Omental fat pad (tissue), 4 donors: ENCODE measurements around the gene ZNF831. TPM values are rescaled to one million over a fixed set of nuclear protein-coding genes. Genes with fewer than 3 reads are reported as not detected.

Experiments used
- ATAC-seq: fragments of 150-250 bp; one replicate; pipeline ENCODE4 v1.9.1; 2016; ENCODE audit warnings: mild to moderate bottlenecking, moderate library complexity; ENCODE audit not compliant: low FRiP score
- DNase-seq: peaks from one replicate; pipeline ENCODE4 v3.0.0-alpha.2; 2019; ENCODE audit warnings: low spot score
- total RNA-seq, 4 donors: library from RNA; depleted of rRNA; stranded (reverse); fragments of >200 nt; gene quantifications; one replicate each; pipeline ENCODE4 v1.1.0, GENCODE V29; 2016
- TF ChIP-seq, protein P1 (sequence below), 3 donors: fragments of 450-650 bp; IDR thresholded peaks; one replicate each; pipeline ENCODE4 v1.5.1; 2016 to 2017; ENCODE audit warnings: antibody characterized with exemption in 3 of 3, mild to moderate bottlenecking in 3 of 3, moderate library complexity in 2 of 3

ZNF831 gene
- total RNA-seq, 4 donors from 2014 or later = 1.3 to 3.6 (median 2.0) TPM

DNA sequence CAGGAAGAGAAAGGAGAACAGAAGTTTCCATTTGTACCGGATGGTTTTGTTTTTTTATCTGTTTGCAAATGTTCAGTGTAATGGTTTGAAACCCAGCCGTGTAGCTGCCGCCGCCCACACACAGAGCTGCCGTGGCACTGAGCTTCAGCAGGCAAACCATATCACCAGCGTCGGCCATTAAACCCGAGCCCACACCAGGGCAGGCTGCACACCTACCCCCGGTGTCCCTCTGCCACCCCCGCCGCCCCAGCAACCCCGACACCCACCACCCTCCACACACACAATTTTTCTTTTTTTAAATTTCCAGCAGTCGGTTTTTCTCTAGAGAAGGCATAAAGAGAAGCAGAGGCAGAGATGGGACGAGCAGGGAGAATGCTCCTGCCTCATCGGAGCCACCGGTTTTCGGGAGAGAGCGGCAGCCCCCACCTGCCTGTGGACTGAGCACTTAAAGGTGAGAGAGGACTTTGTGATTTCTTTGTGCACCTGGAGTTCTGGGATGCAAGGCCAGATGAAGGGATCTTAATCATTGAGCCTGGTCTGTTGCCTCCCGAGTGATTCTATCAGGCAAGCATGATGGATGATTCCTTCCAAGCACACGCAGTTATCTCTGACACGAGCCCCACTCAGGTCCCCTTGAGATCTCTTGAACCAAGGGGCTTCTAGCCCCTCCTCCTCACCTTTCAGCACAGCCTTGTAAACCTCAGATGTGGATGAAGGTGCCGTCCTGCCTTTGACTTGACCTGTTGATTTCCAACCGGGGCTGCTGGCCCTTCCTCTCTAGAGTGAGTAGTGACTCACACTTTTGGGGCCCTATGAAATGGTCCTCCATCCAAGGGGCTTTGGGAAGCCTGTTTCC, 17.5 kb upstream of the ZNF831 start:
- ATAC-seq (no peak), DNase-seq (no peak)
- TF ChIP-seq, protein P1, sequence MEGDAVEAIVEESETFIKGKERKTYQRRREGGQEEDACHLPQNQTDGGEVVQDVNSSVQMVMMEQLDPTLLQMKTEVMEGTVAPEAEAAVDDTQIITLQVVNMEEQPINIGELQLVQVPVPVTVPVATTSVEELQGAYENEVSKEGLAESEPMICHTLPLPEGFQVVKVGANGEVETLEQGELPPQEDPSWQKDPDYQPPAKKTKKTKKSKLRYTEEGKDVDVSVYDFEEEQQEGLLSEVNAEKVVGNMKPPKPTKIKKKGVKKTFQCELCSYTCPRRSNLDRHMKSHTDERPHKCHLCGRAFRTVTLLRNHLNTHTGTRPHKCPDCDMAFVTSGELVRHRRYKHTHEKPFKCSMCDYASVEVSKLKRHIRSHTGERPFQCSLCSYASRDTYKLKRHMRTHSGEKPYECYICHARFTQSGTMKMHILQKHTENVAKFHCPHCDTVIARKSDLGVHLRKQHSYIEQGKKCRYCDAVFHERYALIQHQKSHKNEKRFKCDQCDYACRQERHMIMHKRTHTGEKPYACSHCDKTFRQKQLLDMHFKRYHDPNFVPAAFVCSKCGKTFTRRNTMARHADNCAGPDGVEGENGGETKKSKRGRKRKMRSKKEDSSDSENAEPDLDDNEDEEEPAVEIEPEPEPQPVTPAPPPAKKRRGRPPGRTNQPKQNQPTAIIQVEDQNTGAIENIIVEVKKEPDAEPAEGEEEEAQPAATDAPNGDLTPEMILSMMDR (IDR thresholded peaks at IDR 0.05) = no peak

DNA sequence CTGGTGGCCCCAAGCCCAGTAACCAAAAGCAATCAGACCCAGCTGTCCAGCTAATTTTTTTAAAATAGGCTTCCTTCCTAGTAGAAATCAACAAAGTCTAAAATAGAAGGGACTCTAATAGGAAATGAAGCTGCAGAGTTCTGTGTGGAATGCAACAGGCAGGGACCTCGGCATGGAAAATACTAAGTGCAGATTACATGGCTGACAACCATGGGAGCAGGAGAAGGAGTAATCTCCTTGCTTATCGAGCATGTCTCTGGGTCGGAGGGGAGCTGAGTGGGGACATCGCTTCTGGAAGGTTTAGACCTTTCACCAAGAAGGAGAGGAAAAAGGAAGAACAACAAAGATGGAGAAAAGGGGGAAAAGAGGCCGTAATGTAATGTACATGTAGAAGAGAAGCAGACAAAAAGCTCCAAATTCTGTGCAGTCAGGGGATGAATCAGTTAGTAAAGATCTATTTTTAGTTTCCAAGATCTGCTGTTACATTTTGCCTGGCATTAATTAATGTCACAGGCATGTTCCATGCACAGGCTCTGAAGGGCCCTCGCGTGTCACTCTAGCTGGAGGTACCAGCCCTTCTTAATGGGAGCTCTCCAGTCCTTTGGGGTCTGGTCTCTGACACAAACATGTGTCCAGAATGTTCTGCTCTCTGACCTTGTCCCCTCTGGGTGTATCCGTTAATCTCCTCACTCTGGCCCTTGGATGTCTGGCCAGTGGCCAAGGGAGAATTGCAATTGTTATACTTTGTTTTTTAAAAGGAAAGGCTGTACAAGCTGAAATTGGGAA, 16.6 kb upstream of the ZNF831 start:
- TF ChIP-seq, protein P1 (IDR thresholded peaks at IDR 0.05) = no peak
- DNase-seq = no peak
- ATAC-seq = no peak

DNA sequence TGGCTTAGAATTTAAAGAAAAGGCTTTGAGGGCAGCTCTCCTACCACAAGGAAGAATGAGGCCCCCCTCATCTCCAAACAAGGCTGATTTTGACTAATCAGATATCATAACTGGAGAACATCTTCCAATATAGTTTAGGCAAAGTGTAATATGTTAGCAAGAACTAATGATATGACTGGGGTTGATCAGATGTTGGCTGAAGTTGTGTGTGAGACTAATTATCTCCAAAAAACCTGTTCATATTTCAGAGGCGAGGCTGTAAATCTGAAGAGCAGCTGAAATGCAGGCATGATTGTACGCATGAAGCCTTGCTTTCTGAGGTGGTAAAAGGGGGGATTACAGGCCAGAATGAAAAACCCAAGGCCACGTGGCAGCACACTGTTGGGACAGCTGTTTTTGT, 16.0 kb upstream of the ZNF831 start:
- DNase-seq (no peak), ATAC-seq (no peak)
- TF ChIP-seq, protein P1 (IDR thresholded peaks at IDR 0.05) = no peak

DNA sequence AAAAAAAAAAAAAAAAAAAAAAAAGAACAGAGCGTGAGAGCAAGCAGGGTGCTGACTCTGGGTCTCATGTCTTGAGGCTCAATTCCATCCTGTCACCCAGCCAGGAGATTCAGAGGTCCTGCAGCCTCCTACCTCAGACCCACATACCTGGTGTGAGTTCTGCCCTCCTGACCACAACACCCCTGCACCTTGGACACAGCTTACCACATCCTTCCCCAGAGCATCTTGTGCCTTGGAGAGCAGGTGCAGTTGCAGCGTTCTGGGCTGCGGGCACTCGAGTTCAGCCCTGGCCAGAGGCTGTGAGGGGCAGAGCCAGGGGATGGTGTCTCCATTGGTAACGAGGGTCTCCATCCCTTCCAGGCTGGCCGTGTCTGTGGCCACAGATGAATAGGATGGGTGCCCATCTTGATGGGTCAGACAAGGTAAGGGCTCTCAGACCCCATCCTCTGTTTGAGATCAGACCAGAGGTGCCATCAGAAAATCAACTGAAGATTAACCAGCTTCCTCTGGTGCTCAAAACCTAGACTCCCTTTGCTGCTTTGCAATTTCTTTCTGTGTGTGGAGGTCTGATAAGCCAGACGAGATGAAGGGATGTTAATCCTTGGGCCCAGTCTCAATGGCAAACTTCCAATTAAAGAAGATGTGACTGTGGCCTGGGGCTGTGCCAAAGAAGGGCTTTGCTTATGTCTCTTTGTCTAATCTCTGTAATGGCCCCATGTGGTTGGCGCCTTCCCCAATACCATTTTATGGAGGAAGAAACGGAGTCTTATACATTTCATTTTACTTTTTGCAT, 14.7 kb upstream of the ZNF831 start:
- DNase-seq = no peak
- TF ChIP-seq, protein P1 (IDR thresholded peaks at IDR 0.05) = no peak
- no peak for ATAC-seq

DNA sequence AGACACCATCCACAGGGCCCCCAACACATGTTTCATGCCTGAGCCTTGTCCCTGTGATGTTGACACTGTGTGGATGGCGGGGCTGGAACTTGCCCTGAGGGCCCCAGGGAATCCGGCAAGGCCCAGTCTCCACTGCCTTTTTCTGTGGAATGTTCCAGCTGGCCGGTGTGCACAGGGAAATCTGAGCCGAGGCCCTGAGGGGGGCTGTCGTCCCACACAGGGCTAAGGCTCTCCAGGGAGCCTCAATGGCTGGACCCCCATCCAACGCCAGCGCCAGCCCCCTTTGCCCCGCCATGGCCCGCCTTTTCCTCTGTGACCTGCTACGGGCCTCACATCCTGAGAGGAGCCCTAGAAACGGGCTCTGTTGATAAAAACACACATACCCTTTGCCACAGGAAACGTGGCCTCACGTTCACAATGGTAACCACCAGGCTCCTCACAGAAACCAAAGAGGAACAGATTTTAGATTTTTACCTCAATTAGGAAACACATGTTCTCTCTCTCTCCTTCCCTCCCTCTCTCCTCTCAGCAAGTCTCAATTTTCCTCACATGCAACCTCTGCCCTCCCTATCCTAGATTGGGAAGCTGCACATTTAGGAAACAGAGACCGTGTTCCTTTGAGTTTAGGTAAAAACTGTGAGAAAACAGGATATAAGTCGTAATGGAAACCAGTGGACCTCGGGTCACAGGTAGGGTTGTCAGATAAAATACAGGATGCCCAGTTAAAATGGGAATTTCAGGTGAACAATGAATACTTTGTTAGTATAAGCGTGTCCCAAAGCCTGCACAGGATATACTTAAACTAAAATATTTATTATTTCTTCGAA, 13.7 kb upstream of the ZNF831 start:
- DNase-seq = no peak
- TF ChIP-seq, protein P1 (IDR thresholded peaks at IDR 0.05) = no peak

DNA sequence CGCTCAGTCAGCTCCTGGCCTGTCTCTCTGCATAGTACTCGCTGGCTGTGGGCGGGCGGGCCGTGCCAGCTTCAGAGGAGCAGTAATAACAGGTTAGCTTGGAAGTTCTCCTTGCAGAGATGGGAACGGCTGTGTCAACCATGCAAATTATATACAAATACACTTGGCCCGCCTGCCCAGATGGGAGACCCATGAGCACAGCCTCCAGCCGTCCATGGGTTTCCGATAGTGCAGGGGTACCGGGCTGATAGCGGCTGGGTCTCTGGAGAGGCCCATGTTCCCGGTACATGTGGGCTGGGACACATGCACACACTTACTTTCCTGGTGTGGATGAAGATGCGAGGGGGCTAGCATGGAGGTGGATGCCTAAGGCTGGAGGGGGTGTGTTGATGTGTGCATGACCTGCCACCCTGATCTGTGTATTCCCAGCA, 12.8 kb upstream of the ZNF831 start:
- TF ChIP-seq, protein P1 (IDR thresholded peaks at IDR 0.05) = no peak
- no peak for ATAC-seq
- no peak for DNase-seq

More for the DNA sequence above, 13.7 kb upstream of the ZNF831 start:
- ATAC-seq = no peak
